ENCODE data around the gene CEP68.

- TF ChIP-seq ZNF274 (IDR thresholded peaks at IDR 0.05; ENCODE audit: low read depth, low read length) (no peak), SUZ12 (IDR thresholded peaks at IDR 0.05; ENCODE audit: extremely low read depth, insufficient read depth, insufficient read length) (no peak)
Measured at GRCh38 chr2:65079017-65079416, 22.8 kb downstream of the CEP68 start.

All from NT2/D1 (cell line).